Natural killer cell (primary cell): ENCODE measurements around the gene EIF4E. TPM values are rescaled to one million over a fixed set of nuclear protein-coding genes. Genes with fewer than 3 reads are reported as not detected.
"Not testable (repeated sequence)": the region's sequence is repeated elsewhere in the genome, so short reads cannot be mapped to it uniquely, and the experiment has no call there.

Experiments
- ATAC-seq, 3 donors: fragments of 150-1000 bp in 2 of 3; fragments of 200-7000 bp in 1 of 3; cut with Tn5 transposase; 1 replicate in 1 of 3; 2 replicates in 2 of 3; pipeline ENCODE4 v1.10.0; 2021; ENCODE audit warnings: mild to moderate bottlenecking in 2 of 3, moderate library complexity in 2 of 3
- DNase-seq, 2 donors: peaks; one replicate each; pipeline versions ENCODE4 v3.0.0 to v3.0.0-alpha.2; 2013 to 2021; ENCODE audit warnings: mixed read lengths in 1 of 2
- H3K27ac ChIP-seq: one replicate; pipeline ENCODE4 v1.5.1; 2013; ENCODE audit warnings: mild to moderate bottlenecking, low read length
- H3K27me3 ChIP-seq: one replicate; pipeline ENCODE4 v1.6.1; 2013; ENCODE audit warnings: low read length; ENCODE audit not compliant: control insufficient read depth, insufficient read depth
- H3K36me3 ChIP-seq: one replicate; pipeline ENCODE4 v1.6.1; 2013; ENCODE audit warnings: low read length; ENCODE audit not compliant: control insufficient read depth, insufficient read depth
- H3K4me1 ChIP-seq: one replicate; pipeline ENCODE4 v1.6.1; 2013; ENCODE audit warnings: low read length; ENCODE audit not compliant: control insufficient read depth, insufficient read depth
- H3K4me3 ChIP-seq: one replicate; pipeline ENCODE4 v1.5.1; 2013; ENCODE audit warnings: low read length
- H3K9me3 ChIP-seq: one replicate; pipeline ENCODE4 v1.6.1; 2013; ENCODE audit warnings: low read length; ENCODE audit not compliant: control insufficient read depth, insufficient read depth
- H3K27ac Mint-ChIP-seq, 2 donors: one replicate each; pipeline ENCODE4 v1.8.0; 2022; ENCODE audit warnings: mild to moderate bottlenecking in 2 of 2, mixed read lengths in 2 of 2, moderate library complexity in 1 of 2
- H3K27me3 Mint-ChIP-seq, 2 donors: one replicate each; pipeline ENCODE4 v1.8.0; 2022; ENCODE audit warnings: low read depth in 2 of 2, mixed read lengths in 2 of 2
- H3K36me3 Mint-ChIP-seq: one replicate; pipeline ENCODE4 v1.8.0; 2022; ENCODE audit warnings: mixed read lengths
- H3K4me1 Mint-ChIP-seq, 2 donors: one replicate each; pipeline ENCODE4 v1.8.0; 2022; ENCODE audit warnings: mixed read lengths in 2 of 2
- H3K4me3 Mint-ChIP-seq: one replicate; pipeline ENCODE4 v1.8.0; 2022; ENCODE audit warnings: mild to moderate bottlenecking, moderate library complexity, mixed read lengths
- H3K9me3 Mint-ChIP-seq, 2 donors: one replicate each; pipeline ENCODE4 v1.8.0; 2022; ENCODE audit warnings: mixed read lengths in 2 of 2
- CTCF ChIP-seq: fragments of 200-600 bp; IDR thresholded peaks from one replicate; pipeline ENCODE4 v1.8.0; 2022; ENCODE audit warnings: antibody characterized with exemption
- WGBS: methylation state at CpG from one replicate; pipeline ENCODE4 v1.1.7; 2013; ENCODE audit warnings: missing lambda C conversion rate; ENCODE audit not compliant: insufficient coverage; 5-methylcytosine and 5-hydroxymethylcytosine counted together
- intact Hi-C: fragments of 100-400 bp; cut with micrococcal nuclease; formaldehyde crosslinking; loops from one replicate; pipeline ENCODE4 v1.14.2; 2022
- total RNA-seq, 4 donors: library from RNA; stranded (reverse); fragments of 120-200 nt in 1 of 4; gene quantifications; one replicate each; pipeline versions ENCODE4 v1.2.3 to v1.2.4, GENCODE V29; 2013 to 2022

EIF4E gene
- total RNA-seq, 3 donors from 2014 or later (not counting 1 experiment from before 2014, with no cell fraction given), result 67.4 to 92.4 (median 75.5) TPM

- Histone ChIP-seq H3K36me3 (peaks cover 4% of the 10 kb centered on the region), H3K27me3 (no peaks in the 10 kb centered on the region), H3K27ac (no peak overlapping the region), H3K9me3 (no peaks in the 10 kb centered on the region), H3K4me1 (no peaks in the 10 kb centered on the region), H3K4me3 (no peak overlapping the region)
- no peak for TF ChIP-seq CTCF
- Mint-ChIP-seq H3K27me3 (no peaks in the 10 kb centered on the region), H3K36me3 (no peaks in the 10 kb centered on the region), H3K4me3 (no peak overlapping the region), H3K4me1 (peaks cover 21 to 30% of the 10 kb centered on the region in 2 donors), H3K9me3 (no peaks in the 10 kb centered on the region), H3K27ac (no peak overlapping the region)
- ATAC-seq (no peak), DNase-seq (no peak)
- 80% methylated on average over 1 of the region's 5 CpGs for WGBS
- intact Hi-C loops, result loop anchor here (10.0 kb wide), 2 partner anchors 776 to 974 kb away; partner anchors contain the start of genes LAMTOR3 and STPG2
Measured at GRCh38 chr4:98921292-98921691, 7.6 kb downstream of the EIF4E start.

- Histone ChIP-seq H3K4me3 (no peak overlapping the region), H3K36me3 (peaks cover 2% of the 10 kb centered on the region), H3K27ac (no peak overlapping the region), H3K9me3 (no peaks in the 10 kb centered on the region), H3K27me3 (no peaks in the 10 kb centered on the region), H3K4me1 (no peaks in the 10 kb centered on the region)
- Mint-ChIP-seq H3K4me3 (no peak overlapping the region), H3K27me3 (no peaks in the 10 kb centered on the region), H3K27ac (no peak overlapping the region), H3K4me1 (peaks cover 26 to 37% of the 10 kb centered on the region in 2 donors), H3K9me3 (no peaks in the 10 kb centered on the region), H3K36me3 (no peaks in the 10 kb centered on the region)
- no peak for TF ChIP-seq CTCF
- 85% methylated on average over 2 of the region's 2 CpGs for WGBS
- no peak for ATAC-seq
- intact Hi-C loops, result loop anchor here (10.0 kb wide), 2 partner anchors 775 to 975 kb away; partner anchors contain the start of genes LAMTOR3 and STPG2
- DNase-seq, result no peak
Measured at GRCh38 chr4:98919996-98920395, 8.9 kb downstream of the EIF4E start.

- H3K4me3 Mint-ChIP-seq, intact Hi-C loops, H3K9me3 ChIP-seq, H3K9me3 Mint-ChIP-seq, DNase-seq, H3K36me3 ChIP-seq, H3K27ac ChIP-seq, H3K27me3 ChIP-seq, H3K4me1 ChIP-seq, H3K36me3 Mint-ChIP-seq, H3K27ac Mint-ChIP-seq, H3K4me3 ChIP-seq, ATAC-seq, H3K27me3 Mint-ChIP-seq: not testable (repeated sequence)
- 87% methylated on average over 8 of the region's 8 CpGs for WGBS
- peaks cover 55 to 57% of the 10 kb centered on the region in 2 donors for H3K4me1 Mint-ChIP-seq
Measured at GRCh38 chr4:98910728-98911127, 18.2 kb downstream of the EIF4E start.

GRCh38 chr4:98909646-98910401 is 19.1 kb downstream of the EIF4E start:
- intact Hi-C loops, result no loop called here
- Mint-ChIP-seq H3K4me1 (peaks cover 61 to 64% of the 10 kb centered on the region in 2 donors), H3K4me3 (no peak overlapping the region), H3K36me3 (no peaks in the 10 kb centered on the region), H3K9me3 (no peaks in the 10 kb centered on the region), H3K27ac (peak overlapping the region; percentile 5 to 19), H3K27me3 (no peaks in the 10 kb centered on the region)
- Histone ChIP-seq H3K27me3 (no peaks in the 10 kb centered on the region), H3K36me3 (no peaks in the 10 kb centered on the region), H3K4me1 (peaks cover 10% of the 10 kb centered on the region), H3K4me3 (no peak overlapping the region), H3K9me3 (no peaks in the 10 kb centered on the region), H3K27ac (no peak overlapping the region)
- ATAC-seq, result no peak
- WGBS, result 100% methylated on average over 1 of the region's 5 CpGs
- DNase-seq, result no peak
- no peak for TF ChIP-seq CTCF
